H9 (cell line): ENCODE results near the gene SUPT3H. TPM values are rescaled to one million over a fixed set of nuclear protein-coding genes. Genes with fewer than 3 reads are reported as not detected.

Experiments used
- DNase-seq: peaks from one replicate; pipeline ENCODE4 v3.0.0-alpha.2; 2017
- H2AFZ ChIP-seq: one replicate; pipeline ENCODE4 v1.6.1; 2013; ENCODE audit warnings: mild to moderate bottlenecking, low read length, control low read depth, moderate library complexity
- H2AK5ac ChIP-seq: 2 replicates; pipeline ENCODE4 v1.6.1; 2013; ENCODE audit warnings: low read length, control low read depth, mixed read lengths; ENCODE audit not compliant: insufficient read length
- H2BK120ac ChIP-seq: one replicate; pipeline ENCODE4 v1.6.1; 2013; ENCODE audit warnings: low read depth, mild to moderate bottlenecking, low read length, control low read depth, inconsistent platforms; ENCODE audit not compliant: poor library complexity, severe bottlenecking
- H2BK12ac ChIP-seq: 2 replicates; pipeline ENCODE4 v1.6.1; 2013; ENCODE audit warnings: low read length, control low read depth, mixed read lengths, low read depth; ENCODE audit not compliant: insufficient read length
- H2BK15ac ChIP-seq: 2 replicates; pipeline ENCODE4 v1.6.1; 2013; ENCODE audit warnings: low read depth, low read length, control low read depth
- H2BK20ac ChIP-seq: one replicate; pipeline ENCODE4 v1.6.1; 2013; ENCODE audit warnings: low read depth, mild to moderate bottlenecking, low read length, control low read depth, inconsistent platforms; ENCODE audit not compliant: poor library complexity, severe bottlenecking
- H2BK5ac ChIP-seq: 2 replicates; pipeline ENCODE4 v1.6.1; 2013; ENCODE audit warnings: low read length, control low read depth, mixed read lengths; ENCODE audit not compliant: insufficient read length
- H3K14ac ChIP-seq: 2 replicates; pipeline ENCODE4 v1.6.1; 2013; ENCODE audit warnings: low read length, control low read depth; ENCODE audit not compliant: insufficient read depth
- H3K18ac ChIP-seq: 2 replicates; pipeline ENCODE4 v1.6.1; 2013; ENCODE audit warnings: low read depth, mild to moderate bottlenecking, mixed read lengths, low read length, control low read depth; ENCODE audit not compliant: insufficient read length
- H3K23ac ChIP-seq: 2 replicates; pipeline ENCODE4 v1.6.1; 2013; ENCODE audit warnings: low read length, control low read depth, mixed read lengths, low read depth; ENCODE audit not compliant: insufficient read length
- H3K23me2 ChIP-seq: 2 replicates; pipeline ENCODE4 v1.6.1; 2013; ENCODE audit warnings: low read depth, mild to moderate bottlenecking, mixed read lengths, low read length, control low read depth; ENCODE audit not compliant: insufficient read length, poor library complexity, severe bottlenecking
- H3K27ac ChIP-seq: 2 replicates; pipeline ENCODE4 v1.5.1; 2013; ENCODE audit warnings: low read length, control low read depth, mixed read lengths, low read depth; ENCODE audit not compliant: insufficient read length
- H3K27me3 ChIP-seq: 2 replicates; pipeline ENCODE4 v1.6.1; 2013; ENCODE audit warnings: low read length, control low read depth, inconsistent platforms; ENCODE audit not compliant: insufficient read depth
- H3K4ac ChIP-seq: 2 replicates; pipeline ENCODE4 v1.6.1; 2013; ENCODE audit warnings: low read depth, mild to moderate bottlenecking, control low read depth, inconsistent platforms, low read length, moderate library complexity
- H3K4me1 ChIP-seq: 2 replicates; pipeline ENCODE4 v1.6.1; 2013; ENCODE audit warnings: low read length, control low read depth, inconsistent platforms; ENCODE audit not compliant: insufficient read depth
- H3K4me2 ChIP-seq: 2 replicates; pipeline ENCODE4 v1.6.1; 2013; ENCODE audit warnings: low read length, control low read depth, mixed read lengths; ENCODE audit not compliant: insufficient read length, insufficient read depth
- H3K56ac ChIP-seq: 2 replicates; pipeline ENCODE4 v1.6.1; 2013; ENCODE audit warnings: low read depth, mild to moderate bottlenecking, mixed read lengths, low read length, control low read depth; ENCODE audit not compliant: insufficient read length
- H3K79me1 ChIP-seq: 2 replicates; pipeline ENCODE4 v1.6.1; 2013; ENCODE audit warnings: low read depth, mild to moderate bottlenecking, moderate library complexity, low read length, control low read depth, inconsistent platforms; ENCODE audit not compliant: insufficient read depth, poor library complexity, severe bottlenecking
- H3K79me2 ChIP-seq: 2 replicates; pipeline ENCODE4 v1.6.1; 2013; ENCODE audit warnings: low read length, control low read depth, inconsistent platforms; ENCODE audit not compliant: insufficient read depth
- H3K9ac ChIP-seq: 2 replicates; pipeline ENCODE4 v1.6.1; 2013; ENCODE audit warnings: low read length, control low read depth, mixed read lengths; ENCODE audit not compliant: insufficient read length; ENCODE audit errors: extremely low read depth
- H3K9me3 ChIP-seq: one replicate; pipeline ENCODE4 v1.6.1; 2013; ENCODE audit warnings: low read depth, low read length, inconsistent platforms; ENCODE audit not compliant: control insufficient read depth
- H3T11ph ChIP-seq: one replicate; pipeline ENCODE4 v1.6.1; 2013; ENCODE audit warnings: mild to moderate bottlenecking, low read length, control low read depth, inconsistent platforms
- H4K20me1 ChIP-seq: one replicate; pipeline ENCODE4 v1.6.1; 2013; ENCODE audit not compliant: control insufficient read depth, insufficient read length, insufficient read depth
- H4K5ac ChIP-seq: 2 replicates; pipeline ENCODE4 v1.6.1; 2013; ENCODE audit warnings: low read depth, mild to moderate bottlenecking, mixed read lengths, low read length, control low read depth; ENCODE audit not compliant: insufficient read length
- H4K8ac ChIP-seq: replicated peaks from 2 replicates; pipeline ENCODE4 v1.6.1; 2013; ENCODE audit warnings: low read length, control low read depth, mixed read lengths, low read depth; ENCODE audit not compliant: insufficient read length
- H4K91ac ChIP-seq: 2 replicates; pipeline ENCODE4 v1.6.1; 2013; ENCODE audit warnings: low read depth, mild to moderate bottlenecking, moderate library complexity, mixed read lengths, low read length, control low read depth; ENCODE audit not compliant: insufficient read length
- H3K27ac Mint-ChIP-seq, 3 experiments: 2 replicates in 2 of 3; 3 replicates in 1 of 3; pipeline ENCODE4 v1.8.0; 2020 to 2021; ENCODE audit warnings: mixed read lengths in 3 of 3, mild to moderate bottlenecking in 1 of 3, moderate library complexity in 1 of 3
- H3K27me3 Mint-ChIP-seq: 2 replicates; pipeline ENCODE4 v1.8.0; 2021; ENCODE audit warnings: low read depth, mild to moderate bottlenecking, moderate library complexity, mixed read lengths
- H3K36me3 Mint-ChIP-seq, 3 experiments: 2 replicates in 2 of 3; 3 replicates in 1 of 3; pipeline ENCODE4 v1.8.0; 2020 to 2021; ENCODE audit warnings: low read depth in 3 of 3, mixed read lengths in 3 of 3; ENCODE audit not compliant: insufficient read depth in 1 of 3
- H3K4me1 Mint-ChIP-seq, 2 experiments: 2 replicates each; pipeline ENCODE4 v1.8.0; 2020; ENCODE audit warnings: mixed read lengths in 2 of 2
- H3K4me3 Mint-ChIP-seq, 2 experiments: 2 replicates in 1 of 2; 3 replicates in 1 of 2; pipeline ENCODE4 v1.8.0; 2020 to 2021; ENCODE audit warnings: mild to moderate bottlenecking in 2 of 2, mixed read lengths in 2 of 2, moderate library complexity in 1 of 2
- H3K9me3 Mint-ChIP-seq, 2 experiments: 2 replicates in 1 of 2; 3 replicates in 1 of 2; pipeline ENCODE4 v1.8.0; 2020; ENCODE audit warnings: mild to moderate bottlenecking in 2 of 2, mixed read lengths in 2 of 2, moderate library complexity in 1 of 2
- WGBS: extraction: QIAGEN DNeasy Blood & Tissue Kit; methylation state at CpG from one replicate; pipeline ENCODE4 v1.1.7; 2013; ENCODE audit warnings: missing lambda C conversion rate, low lambda C conversion rate, mixed read lengths; ENCODE audit not compliant: insufficient read length; ENCODE audit errors: extremely low coverage; 5-methylcytosine and 5-hydroxymethylcytosine counted together
- total RNA-seq: library from RNA; stranded (reverse); gene quantifications from 2 replicates; pipeline ENCODE4 v1.2.1, GENCODE V29; 2021
- TF ChIP-seq, protein P1 (sequence below): fragments of 200-600 bp; sonication (generic); conservative IDR thresholded peaks from 3 replicates; pipeline ENCODE4 v1.8.0; 2021; ENCODE audit warnings: antibody characterized with exemption, mild to moderate bottlenecking

The SUPT3H gene
- total RNA-seq, 1 experiment from 2014 or later, result 22.5 TPM

DNA sequence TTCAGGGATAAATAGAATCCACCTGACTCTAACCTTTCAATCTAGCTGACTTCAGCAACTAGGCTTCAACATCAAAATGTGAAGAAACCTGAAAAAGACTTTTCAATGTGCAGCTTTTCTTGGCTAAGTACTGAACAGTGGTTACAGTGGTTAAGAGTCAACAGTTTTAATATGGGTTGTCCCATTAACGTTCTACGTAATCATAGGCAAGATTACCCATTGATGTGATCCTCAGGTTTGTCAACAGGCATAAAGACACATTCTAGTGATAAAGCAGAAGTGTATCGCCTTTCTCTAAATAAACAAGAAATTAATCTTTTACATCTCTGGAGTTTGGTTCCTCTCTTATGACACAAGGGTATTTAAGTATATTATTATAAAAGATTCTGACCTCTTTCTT, 203.7 kb downstream of the SUPT3H start:
- no CpG with 5 or more reads among the region's 3 CpGs for WGBS
- no peak overlapping the region for H3K56ac ChIP-seq
- no peaks in the 10 kb centered on the region for H3K9me3 ChIP-seq
- H4K8ac ChIP-seq, result no peak overlapping the region
- Mint-ChIP-seq H3K27ac (no peak overlapping the region), H3K4me3 (no peak overlapping the region), H3K36me3 (peaks cover 1 to 12% (median 2%) of the 10 kb centered on the region in 3 experiments; a peak in 3 of 7 replicates), H3K27me3 (no peaks in the 10 kb centered on the region), H3K4me1 (peaks cover 9 to 27% of the 10 kb centered on the region in 2 experiments), H3K9me3 (peaks cover 2 to 7% of the 10 kb centered on the region in 2 experiments; a peak in 2 of 5 replicates)
- no peak overlapping the region for H3T11ph ChIP-seq
- H2AFZ ChIP-seq, result no peak overlapping the region
- no peak overlapping the region for H3K4me2 ChIP-seq
- no peak overlapping the region for H2AK5ac ChIP-seq
- no peak overlapping the region for H3K4ac ChIP-seq
- H2BK20ac ChIP-seq, result no peak overlapping the region
- no peaks in the 10 kb centered on the region for H3K27me3 ChIP-seq
- H2BK12ac ChIP-seq, result no peak overlapping the region
- H2BK120ac ChIP-seq, result no peak overlapping the region
- H3K4me1 ChIP-seq, result no peaks in the 10 kb centered on the region
- no peak overlapping the region for H3K9ac ChIP-seq
- no peak overlapping the region for H3K27ac ChIP-seq
- H3K18ac ChIP-seq, result no peak overlapping the region
- no peaks in the 10 kb centered on the region for H3K79me2 ChIP-seq
- H3K14ac ChIP-seq, result no peak overlapping the region
- H2BK5ac ChIP-seq, result no peak overlapping the region
- no peak overlapping the region for H4K5ac ChIP-seq
- H2BK15ac ChIP-seq, result no peak overlapping the region
- H3K23me2 ChIP-seq, result no peaks in the 10 kb centered on the region
- no peaks in the 10 kb centered on the region for H4K20me1 ChIP-seq
- H3K23ac ChIP-seq, result no peak overlapping the region
- H4K91ac ChIP-seq, result no peak overlapping the region
- DNase-seq, result no peak
- TF ChIP-seq, protein P1, sequence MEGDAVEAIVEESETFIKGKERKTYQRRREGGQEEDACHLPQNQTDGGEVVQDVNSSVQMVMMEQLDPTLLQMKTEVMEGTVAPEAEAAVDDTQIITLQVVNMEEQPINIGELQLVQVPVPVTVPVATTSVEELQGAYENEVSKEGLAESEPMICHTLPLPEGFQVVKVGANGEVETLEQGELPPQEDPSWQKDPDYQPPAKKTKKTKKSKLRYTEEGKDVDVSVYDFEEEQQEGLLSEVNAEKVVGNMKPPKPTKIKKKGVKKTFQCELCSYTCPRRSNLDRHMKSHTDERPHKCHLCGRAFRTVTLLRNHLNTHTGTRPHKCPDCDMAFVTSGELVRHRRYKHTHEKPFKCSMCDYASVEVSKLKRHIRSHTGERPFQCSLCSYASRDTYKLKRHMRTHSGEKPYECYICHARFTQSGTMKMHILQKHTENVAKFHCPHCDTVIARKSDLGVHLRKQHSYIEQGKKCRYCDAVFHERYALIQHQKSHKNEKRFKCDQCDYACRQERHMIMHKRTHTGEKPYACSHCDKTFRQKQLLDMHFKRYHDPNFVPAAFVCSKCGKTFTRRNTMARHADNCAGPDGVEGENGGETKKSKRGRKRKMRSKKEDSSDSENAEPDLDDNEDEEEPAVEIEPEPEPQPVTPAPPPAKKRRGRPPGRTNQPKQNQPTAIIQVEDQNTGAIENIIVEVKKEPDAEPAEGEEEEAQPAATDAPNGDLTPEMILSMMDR, result no peak
- H3K79me1 ChIP-seq, result no peaks in the 10 kb centered on the region
